Middle frontal gyrus (tissue), 1 donor: ENCODE data around the gene RGS6.
"Not testable (repeated sequence)": the region's sequence is repeated elsewhere in the genome, so short reads cannot be mapped to it uniquely, and the experiment has no call there.

ENCODE experiments used
- DNase-seq: peaks from one replicate; pipeline ENCODE4 v3.0.0-alpha.2; 2015; ENCODE audit warnings: low spot score; ENCODE audit errors: extremely low spot score

Gene RGS6

DNA sequence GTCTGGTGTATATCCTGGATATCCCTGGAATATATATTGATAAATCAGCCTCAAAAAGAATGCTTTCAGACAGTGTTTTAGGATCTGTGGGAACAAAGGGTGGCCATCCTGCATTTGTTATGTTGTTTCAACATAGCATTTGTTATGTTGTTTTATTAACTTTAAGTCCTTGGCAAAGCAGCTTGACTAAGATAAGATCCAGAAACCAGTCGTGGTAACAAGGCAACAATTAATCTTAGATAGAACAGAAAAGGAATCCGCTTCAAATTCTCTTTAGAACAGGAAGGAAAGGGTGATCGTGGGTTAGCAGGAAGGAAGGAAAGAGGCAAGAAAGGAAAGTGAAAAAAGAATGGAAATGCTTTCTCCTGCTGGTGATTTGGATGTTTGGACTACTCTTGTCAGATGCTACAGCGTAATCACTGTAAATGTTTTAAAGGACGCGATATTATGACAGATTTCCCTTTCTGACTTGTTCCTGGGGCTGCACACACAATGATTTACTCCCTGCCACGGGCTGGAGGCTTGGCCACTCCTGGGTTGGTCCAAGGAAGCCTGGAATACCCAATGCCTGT, 518.3 kb downstream of the RGS6 start:
- DNase-seq, result no peak

DNA sequence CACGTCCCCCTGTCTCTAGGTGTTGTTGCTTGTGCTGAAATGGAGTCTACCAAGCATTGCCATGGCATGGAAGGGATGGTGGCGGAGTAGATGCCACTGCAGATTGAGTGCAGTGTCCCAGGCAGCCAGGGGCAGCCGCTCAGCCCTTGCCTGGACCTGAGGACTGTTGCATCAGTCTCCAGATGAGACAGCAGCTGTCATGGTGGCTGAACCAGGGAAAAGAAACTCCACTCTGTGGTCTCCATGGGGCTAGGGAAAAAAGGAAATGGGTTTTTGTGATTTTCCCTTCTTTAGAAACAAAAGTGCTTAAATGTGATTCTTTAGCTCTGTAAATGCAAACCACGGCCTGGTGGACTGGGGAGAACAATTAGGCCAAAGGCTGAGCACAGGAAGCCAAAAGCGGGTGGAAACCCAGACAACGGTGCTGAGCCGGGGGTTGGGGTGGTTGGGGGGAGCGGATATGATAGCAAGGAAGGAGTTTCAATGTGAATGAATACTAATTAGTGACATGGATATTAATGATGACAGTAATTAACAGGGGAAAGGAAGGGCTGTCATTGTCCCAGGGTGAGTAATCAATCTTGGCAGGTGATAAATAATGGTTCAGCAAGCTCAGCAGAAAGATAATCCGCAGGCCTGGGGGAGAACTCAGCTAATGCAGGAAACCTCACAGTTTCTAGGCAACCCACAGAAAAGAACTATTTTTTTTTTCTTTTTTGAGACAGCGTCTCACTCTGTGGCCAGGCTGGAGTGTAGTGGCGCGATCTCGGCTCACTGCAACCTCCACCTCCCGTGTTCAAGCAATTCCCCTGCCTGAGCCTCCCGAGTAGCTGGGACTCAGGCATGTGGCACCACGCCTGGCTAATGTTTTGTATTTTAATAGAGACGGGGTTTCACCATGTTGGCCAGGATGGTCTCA, 519.1 kb downstream of the RGS6 start:
- DNase-seq, result no peak

DNA sequence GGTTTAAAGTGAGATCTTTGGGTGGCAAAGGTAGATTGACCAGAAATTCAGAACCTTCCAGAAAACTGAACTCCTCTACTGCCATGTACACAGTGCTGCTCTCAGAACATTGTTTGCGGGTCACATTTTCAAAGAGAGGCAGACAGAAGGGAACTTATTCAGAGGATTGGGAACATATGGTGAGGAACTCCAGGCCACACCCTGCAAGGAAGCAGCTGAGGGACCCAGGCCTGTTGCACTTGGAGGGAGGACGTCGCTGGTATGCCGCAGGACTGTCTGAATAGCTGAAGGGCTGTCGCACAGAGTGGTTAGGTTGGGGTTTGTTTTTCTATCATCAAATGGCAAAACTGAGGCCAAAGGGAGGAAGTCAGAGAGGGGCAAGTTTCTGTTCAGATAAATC, 520.5 kb downstream of the RGS6 start:
- DNase-seq, result no peak

DNA sequence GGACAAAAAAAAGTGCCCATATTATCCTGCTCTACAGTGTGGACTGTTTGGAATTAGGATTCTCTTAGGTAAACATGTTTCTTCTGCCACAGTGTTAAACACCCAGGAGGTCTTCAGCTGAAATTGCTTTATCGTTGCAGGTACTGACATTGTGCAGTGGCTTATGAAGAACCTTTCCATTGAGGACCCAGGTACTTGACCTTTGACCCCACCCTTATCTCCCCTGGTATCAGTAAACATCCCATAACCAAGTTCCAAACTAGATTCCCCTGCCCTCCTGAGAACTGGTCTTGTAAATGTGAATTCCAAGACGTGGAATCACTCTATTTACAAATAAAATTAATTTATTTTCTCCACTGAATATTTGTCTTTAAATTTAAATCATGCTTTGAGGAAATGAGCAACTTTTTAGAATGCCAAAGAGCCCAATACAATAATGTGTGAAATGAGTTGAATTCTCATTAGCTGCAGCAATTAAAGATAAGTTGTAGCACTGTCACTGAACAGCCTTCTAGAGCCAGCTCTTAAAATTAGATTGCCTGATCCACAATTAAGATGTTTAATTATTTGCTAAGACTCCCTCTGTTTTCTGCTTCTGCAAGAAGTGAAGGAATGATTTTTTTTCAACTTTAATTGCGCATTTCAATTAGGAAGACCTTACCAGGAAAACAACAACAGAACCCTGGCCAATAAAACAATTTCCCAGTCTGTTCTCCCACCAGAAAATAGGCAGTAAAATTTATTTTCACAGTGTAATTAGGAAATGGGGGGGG, 522.3 kb downstream of the RGS6 start:
- DNase-seq, result no peak

DNA sequence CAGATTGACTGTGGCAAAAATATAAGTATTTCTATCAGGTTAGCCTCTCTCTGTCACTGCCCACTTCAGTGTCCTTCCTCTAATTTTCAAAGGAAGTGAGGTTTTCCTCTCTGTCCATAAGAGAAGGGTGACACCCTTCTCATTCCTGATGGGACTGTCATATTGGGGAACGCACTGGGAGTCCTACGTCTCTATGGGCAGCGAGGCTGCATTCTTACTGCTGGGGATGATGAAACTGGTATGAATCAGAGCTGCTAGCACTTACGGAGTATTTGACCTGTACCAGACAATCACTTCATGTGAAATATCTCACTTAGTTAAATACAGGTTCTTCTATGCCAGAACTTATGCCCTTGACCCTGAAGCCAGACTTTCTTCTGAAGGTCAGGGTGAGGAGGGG, 525.4 kb downstream of the RGS6 start:
- no peak for DNase-seq

DNA sequence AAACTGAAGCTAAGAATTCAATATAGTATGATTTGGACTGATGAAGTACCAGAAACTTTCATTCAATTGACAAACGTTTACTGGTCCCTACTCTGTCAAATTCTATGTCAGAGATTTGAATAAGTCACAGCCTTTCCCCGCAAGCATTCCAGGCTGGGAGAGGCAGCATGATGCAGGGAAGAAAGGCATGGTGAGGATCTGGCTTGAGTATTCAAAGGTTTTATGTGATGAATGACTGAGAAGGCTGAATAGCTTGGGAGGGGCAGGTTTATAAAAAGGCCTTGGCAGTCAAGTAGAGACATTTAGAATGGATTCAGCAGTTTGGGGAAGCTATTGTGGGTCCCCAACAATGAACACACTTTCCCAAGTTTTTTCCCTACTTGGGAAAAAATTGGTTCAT, 529.8 kb downstream of the RGS6 start:
- no peak for DNase-seq

DNA sequence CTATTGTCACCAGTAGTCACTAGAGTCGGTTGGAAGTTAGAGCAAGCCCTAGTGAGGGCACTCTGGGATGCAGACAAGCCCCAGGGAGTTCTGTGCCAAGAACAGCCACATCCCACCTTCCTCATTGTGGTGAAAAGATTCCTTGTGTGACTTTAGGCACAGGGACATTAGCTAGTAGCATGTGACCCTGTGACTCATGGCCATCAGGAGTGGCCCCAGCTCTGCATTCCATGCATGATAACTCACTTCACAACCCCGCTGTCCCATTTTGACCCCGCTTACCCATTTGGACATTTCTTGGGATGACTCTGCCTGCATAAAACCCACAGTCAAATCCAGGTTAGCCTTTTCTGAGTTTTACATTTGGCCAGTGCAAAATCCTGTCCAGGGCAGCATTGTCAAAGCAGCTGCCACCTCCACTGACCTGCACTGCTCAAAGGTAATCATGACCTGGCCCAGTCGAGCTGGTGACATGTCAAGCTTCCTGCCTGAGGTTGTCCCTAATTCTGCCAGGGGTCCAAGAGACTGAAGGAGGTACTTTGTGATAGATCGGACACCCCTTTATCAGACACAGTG, 531.1 kb downstream of the RGS6 start:
- DNase-seq, result no peak

DNA sequence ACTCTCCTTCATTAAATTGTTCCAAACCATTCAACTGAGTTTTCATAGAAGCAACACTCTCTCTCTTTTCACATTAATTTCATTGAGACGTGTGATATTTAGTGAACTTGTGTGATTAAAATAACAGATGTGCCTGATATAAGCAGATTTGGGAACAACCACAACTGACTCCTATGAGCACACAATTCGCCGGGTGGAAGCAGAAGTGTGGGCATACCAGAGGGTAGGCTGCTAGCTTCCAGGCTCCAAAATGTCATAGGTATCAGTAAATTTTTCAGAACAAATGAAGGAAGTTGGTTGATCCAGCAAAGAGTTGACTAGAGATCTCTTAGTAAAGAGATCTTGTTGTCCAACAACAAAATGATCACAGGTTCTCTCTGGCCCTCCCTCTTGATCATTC, 532.0 kb downstream of the RGS6 start:
- no peak for DNase-seq

DNA sequence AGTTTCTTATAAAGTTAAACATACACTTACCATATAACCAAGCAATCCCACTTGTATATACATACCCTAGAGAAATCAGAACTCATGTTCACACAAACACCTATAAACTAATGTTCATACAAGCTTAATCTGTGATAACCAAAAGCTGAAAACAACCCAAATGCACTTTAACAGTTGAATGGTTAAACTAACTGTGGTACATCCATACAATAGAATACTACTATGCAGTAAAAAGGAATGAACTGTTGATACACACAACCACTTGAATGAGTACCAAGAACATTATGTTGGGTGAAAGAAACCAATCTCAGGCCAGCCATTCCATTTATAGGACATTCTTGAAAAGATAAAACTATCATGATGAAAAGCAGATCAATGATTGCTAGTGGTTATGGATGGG, 534.1 kb downstream of the RGS6 start:
- no peak for DNase-seq

DNA sequence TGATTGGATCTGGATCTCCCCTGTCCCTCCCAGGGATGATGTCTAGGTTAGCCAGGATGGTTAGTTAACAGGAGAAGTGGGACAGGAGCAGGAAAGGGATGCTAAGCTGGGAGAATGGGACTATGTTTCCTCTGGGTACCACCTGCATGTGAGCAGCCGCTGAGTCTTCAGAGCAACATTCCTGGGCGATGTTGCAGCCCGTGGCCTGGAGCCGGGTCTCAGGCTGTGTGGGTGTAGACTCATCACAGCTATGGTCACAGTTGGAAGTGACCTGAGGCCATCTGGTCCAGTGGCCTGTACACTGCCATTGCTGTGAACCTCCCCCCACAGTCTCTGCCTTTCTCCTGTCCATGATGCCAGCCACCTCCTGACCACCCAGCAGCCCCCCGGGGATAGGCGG, 539.1 kb downstream of the RGS6 start:
- DNase-seq, result no peak

DNA sequence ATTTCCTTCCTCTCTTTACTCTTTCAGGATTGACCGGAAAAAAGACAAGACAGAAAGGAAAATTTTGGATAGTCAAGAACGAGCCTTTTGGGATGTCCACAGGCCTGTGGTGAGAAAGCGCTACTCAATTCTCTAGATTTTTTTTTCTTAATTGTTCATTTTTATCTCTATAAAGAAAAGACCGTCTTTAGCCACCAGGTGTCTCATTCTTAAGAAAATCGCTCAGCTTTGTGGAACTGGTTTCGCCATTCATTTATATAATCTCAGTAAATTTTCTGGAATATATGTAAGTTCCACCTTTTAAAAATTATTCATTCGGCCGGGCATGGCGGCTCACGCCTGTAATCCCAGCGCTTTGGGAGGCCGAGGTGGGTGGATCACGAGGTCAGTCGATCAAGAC, 540.6 kb downstream of the RGS6 start:
- DNase-seq, result no peak

DNA sequence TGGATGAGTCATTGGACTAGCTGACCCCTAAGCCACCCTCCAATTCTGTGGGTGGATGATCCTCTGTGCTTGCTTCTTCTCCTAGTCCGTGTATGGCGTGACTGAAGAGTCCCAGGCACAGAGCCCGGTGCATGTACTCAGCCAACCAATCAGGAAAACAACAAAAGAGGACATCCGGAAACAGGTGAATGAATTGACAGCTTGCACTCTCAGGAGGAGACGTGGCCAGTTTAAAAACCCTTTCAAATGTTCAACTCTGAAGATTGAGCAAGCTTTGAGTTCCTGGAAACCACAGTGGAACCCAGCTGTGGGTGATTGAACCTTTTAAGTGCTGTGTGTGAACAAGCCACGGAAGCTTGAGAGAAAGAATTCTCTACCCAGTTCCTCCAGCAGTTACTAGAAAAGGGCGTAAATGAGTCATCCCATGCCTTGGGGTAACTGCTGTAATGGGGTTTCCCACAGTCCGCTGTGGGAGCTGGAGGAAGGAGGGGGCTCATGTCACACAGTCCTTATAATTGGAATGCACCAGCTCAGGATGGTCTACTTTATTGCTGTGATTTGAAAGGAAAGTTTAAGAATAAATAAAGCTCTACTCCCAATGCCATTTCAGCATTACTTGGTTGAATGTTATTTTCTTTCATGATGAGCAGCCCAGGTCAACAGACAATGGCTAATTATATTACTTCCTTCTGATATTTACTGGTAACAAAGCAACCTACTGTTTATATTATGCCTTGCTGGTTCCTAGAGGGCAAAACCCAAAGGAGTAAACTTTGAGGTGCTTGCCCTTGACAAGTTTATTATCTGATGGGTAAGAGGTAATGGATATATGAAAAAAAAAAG, 544.6 kb downstream of the RGS6 start:
- no peak for DNase-seq

DNA sequence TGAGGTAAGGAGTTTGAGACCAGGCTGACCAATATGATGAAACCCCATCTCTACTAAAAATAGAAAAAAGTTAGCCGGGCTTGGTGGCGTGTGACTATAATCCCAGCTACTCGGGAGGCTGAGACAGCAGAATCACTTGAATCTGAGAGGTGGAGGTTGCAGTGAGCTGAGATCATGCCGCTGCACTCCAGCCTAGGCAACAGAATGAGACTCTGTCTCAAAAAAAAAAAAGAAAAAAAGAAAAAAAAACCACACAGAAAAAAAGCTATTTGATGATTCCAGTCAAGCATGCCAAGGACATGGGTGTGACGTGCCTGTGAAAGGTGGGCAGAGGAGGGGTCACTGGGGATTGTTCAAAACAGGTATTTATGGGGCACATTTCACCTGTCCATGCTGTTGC, 545.3 kb downstream of the RGS6 start:
- DNase-seq, result not testable (repeated sequence)

DNA sequence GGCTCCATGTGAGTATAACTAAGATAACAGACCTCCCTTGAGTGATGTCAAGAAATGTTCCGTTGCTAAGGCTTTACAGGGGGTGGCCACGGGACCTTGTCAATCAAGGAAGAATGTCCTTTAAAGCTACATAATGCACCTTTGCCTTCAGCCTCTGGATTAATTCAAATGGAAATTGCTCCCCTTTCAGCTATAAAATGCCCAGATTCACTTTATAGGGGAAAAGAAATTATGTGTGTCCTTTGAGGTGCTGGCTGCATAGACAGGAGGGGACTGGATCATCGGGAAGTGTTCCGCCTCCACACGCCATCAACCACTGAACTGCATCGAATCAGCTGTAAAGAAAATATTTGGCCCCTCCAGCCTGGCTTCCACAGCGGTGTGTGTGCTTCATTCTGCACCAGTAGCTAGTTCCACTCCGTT, 546.3 kb downstream of the RGS6 start:
- DNase-seq, result no peak

DNA sequence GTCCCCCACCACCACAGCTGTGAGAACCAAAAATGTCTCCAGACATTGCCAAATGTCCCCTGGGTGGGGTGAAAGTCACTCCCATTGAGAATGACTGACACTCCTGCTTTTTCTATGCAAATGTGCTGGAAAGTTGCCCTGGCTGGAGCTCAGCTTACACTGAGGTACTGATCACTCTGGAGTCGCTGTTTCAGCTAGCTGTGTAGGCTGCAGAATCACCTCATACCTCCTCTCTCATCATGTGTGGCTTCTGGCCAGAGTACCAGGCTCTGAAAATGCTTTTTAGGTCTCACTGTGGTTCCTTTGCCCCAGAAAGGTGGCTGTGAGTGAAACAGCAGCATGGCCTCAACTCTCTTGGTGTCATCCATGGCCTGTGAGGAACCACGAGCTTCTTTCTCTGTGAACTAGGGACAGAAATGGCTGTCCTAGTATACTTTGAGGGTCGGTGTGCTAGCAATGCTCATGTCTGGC, 547.3 kb downstream of the RGS6 start:
- no peak for DNase-seq

DNA sequence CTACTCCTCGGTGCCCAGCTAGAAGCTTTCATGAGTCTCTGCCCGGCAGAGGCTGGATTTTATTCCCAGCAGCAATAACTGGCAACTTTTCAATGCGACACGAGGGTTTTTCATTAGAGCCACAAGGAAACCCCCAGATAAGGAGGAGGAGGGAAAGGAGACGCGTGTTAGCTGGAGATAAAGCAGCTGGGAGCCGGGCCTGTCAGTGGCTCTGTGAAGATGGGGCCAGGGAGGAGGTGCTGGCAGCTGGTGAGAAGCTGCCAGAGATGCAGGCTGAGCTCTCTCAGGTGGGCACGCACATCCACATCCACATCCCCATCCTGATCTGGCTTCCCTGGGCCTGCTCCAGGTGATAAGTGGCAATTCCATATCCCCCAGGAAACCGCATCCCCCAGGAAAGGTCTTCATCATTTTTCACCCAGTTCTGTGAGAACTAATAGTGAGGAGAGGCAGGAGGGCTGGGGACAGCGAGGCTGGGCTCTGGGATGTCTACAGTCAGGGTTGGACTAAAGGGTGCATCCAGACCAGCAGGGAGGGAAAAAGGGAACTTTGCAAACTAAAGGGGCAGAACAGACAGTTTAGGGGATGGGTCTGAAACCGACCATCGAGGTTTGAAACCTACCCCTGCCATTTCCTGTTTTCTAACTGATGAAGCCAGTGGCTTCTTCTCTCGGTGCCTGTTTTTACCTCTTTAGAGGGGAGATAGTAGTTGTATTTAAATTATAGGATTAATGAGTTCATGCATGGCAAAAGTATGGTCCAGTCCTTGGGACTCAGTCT, 548.4 kb downstream of the RGS6 start:
- DNase-seq, result no peak

DNA sequence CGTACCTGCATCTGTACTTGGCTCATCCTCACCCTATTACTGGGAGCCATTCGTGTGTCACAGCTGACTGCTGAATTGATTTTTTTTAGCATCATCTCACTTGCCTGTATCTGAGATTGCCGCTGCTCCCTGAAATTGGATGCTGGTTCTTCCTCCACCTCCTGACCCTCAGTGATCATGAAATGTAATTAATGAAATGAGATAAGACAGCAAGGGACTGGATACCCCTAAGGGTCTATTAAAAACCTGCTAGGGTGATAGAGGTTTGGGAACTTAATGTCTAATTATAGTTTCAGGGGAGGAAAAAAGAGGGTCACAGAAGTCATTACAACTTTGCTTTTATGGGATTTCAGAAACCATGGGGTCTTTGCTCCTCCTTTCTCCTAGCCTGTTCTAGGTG, 551.1 kb downstream of the RGS6 start:
- no peak for DNase-seq

DNA sequence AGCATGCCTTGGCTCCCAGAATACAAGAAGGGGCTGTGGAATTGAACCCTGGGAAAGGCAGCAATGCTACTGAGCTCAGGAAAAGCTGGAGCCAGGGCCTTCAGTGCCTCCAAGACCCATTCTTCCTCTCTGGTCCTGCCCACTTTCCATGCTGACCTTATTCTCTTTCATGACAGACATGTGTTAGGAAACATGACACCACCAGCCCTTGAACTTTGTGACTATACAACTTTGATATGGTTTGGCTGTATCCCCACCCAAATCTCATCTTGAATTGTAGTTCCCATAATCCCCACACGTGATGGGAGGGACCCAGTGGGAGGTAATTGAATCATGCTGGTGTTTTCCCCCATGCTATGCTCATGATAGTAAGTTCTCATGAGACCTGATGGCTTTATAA, 553.5 kb downstream of the RGS6 start:
- DNase-seq, result no peak

DNA sequence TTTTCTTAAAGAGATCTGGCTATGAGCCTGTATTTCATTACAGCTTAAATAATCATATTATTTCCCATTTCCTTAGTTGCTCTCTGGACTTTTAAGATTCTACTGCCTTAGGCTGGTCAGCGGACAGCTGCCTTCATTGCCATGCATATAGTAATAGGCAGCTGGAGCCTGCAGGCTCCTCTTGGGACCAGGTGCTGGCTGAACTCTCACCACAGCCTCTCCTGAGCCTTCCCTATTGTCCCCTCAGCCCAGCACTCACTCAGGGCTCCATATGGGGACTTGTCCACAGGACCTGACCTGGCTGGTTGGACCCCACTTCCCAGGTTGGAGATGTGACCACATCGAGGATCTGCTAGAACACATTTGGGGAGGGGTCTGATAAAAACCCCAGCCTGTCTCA, 556.3 kb downstream of the RGS6 start:
- DNase-seq, result no peak

DNA sequence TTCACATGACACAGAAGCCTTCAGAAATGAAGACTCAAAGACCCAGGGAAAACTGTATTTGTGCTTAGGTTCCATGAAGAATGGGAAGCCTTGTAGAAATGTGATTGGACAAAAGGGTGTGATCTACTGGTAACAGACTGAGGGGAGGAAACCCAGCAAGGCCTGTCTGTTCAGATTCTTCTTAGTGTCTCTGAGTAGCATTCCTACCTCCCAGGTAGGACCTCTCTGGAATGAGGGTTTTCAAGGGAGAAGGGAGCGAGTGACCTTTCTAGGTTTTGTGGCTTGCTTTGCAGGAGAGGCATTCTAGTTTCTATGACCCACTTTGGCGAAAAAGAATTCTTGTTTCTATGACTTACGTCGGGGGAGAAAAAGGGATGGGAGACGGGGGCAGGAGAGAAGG, 560.0 kb downstream of the RGS6 start:
- DNase-seq, result no peak
